Measurements from ENCODE around the gene GADD45A.
"Not testable (repeated sequence)": the region's sequence is repeated elsewhere in the genome, so short reads cannot be mapped to it uniquely, and the experiment has no call there.

GADD45A gene

DNA sequence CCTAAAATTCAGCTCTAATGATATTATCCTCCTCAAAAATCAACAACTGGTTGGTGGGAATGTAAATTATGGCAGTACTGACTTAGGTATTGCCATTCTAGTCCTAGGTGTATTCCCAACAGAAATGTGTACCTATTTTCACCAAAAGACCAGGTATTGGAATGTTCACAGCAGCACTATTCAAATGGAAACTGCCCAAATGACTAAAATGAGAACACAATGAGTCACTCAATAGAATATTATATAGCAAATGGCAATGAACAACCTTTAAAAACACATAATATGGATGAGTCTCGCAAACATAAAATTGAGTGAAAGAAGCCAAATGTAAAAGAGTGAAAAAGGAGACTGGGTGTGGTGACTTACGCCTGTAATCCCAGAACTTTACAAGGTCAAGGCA, 44.9 kb downstream of the GADD45A start (continued):
- TF ChIP-seq, protein P1, sequence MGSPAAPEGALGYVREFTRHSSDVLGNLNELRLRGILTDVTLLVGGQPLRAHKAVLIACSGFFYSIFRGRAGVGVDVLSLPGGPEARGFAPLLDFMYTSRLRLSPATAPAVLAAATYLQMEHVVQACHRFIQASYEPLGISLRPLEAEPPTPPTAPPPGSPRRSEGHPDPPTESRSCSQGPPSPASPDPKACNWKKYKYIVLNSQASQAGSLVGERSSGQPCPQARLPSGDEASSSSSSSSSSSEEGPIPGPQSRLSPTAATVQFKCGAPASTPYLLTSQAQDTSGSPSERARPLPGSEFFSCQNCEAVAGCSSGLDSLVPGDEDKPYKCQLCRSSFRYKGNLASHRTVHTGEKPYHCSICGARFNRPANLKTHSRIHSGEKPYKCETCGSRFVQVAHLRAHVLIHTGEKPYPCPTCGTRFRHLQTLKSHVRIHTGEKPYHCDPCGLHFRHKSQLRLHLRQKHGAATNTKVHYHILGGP (tag by site-specific recombination; IDR thresholded peaks at IDR 0.05), result no peak
- TF ChIP-seq GLI4 (tag by site-specific recombination; IDR thresholded peaks at IDR 0.05) (no peak), MEIS1 (CRISPR knock-in tag; IDR thresholded peaks at IDR 0.05; ENCODE audit: borderline replicate concordance) (no peak), ZFP3 (tag by site-specific recombination; IDR thresholded peaks at IDR 0.05; ENCODE audit: low read depth) (no peak)

DNA sequence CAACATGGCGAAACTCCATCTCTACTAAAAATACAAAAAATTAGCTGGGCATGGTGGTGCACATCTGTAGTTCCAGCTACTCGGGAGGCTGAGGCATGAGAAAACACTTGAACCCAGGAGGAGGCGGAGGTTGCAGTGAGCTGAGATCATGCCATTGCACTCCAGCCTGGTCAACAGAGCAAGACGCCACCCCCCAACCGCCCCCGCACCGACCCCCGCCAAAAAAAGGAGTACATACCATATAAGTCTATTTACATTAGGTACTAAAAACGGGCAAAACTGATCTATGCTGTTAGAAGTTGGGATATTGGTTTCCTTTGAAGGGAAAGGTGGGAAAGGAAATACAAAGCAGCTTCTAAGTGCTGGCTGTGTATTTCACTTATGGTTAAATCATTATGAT, 45.3 kb downstream of the GADD45A start:
- POLR2A ChIA-PET, result interaction anchor here (3.3 kb wide), 1 partner anchor 45 kb away, joined by 8 read pairs; the partner anchor contains the start of gene GADD45A
- not testable (repeated sequence) for H3K4me1 ChIP-seq (ENCODE audit: control insufficient read depth, insufficient read depth, low read length); H3K27ac ChIP-seq (ENCODE audit: extremely low read depth, low read depth, low read length); H3K4me3 ChIP-seq (ENCODE audit: low read depth, low read length); H3K36me3 ChIP-seq (ENCODE audit: control insufficient read depth in 2 of 2, insufficient read depth in 1 of 2, low read length in 2 of 2); H3K9me3 ChIP-seq (ENCODE audit: control insufficient read depth, insufficient read depth, low read depth, low read length)
- CTCF ChIA-PET, result interaction anchor here (0.8 kb wide), 1 partner anchor 10 kb away, joined by 4 read pairs; no protein-coding TSS in a partner anchor
- TF ChIP-seq ZFHX2 (tag by site-specific recombination; conservative IDR thresholded peaks at IDR 0.05), result peak; percentile 29; the same call in 1 of the 2 replicates
- 0 out of 2 replicates have a peak, but pooled peaks have one; percentile 6 for TF ChIP-seq EGR2 (tag by site-specific recombination; IDR thresholded peaks at IDR 0.05; ENCODE audit: low read depth)

DNA sequence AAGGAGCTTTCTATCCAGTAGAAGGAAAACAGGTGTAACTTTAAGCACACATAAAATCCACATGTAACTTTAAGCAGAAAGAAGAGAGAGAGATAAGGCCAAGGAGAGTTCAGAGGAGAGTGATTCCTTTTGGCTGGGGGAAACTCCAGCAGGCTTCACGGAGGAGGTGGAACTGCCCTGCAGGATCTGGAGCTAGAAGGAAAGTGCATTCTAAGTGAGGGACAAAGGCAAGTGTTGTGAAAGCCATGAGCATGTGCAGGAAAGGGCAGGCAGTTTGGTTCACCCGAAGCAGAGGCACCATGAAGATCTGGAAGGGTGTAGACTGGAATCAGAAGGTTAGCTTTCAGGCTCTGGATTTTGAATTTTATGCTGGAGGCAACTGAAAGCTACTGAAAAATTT, 46.3 kb downstream of the GADD45A start:
- Histone ChIP-seq H3K4me1 (ENCODE audit: control insufficient read depth, insufficient read depth, low read length) (peaks cover 3% of the 10 kb centered on the region; the same call in 1 of the 2 replicates), H3K4me3 (ENCODE audit: low read depth, low read length) (no peak overlapping the region), H3K9me3 (ENCODE audit: control insufficient read depth, insufficient read depth, low read depth, low read length) (no peaks in the 10 kb centered on the region), H3K36me3 (ENCODE audit: control insufficient read depth in 2 of 2, insufficient read depth in 1 of 2, low read length in 2 of 2) (no peaks in the 10 kb centered on the region), H3K27ac (ENCODE audit: extremely low read depth, low read depth, low read length) (no peak overlapping the region)
- POLR2A ChIA-PET, result interaction anchor here (3.3 kb wide), 1 partner anchor 46 kb away, joined by 8 read pairs; the partner anchor contains the start of gene GADD45A
- CTCF ChIA-PET, result interaction anchor here (0.6 kb wide), 1 partner anchor 16 kb away, joined by 3 read pairs; no protein-coding TSS in a partner anchor
- TF ChIP-seq ZNF600 (tag by site-specific recombination; IDR thresholded peaks at IDR 0.05) (peak; percentile 64; the same call in 1 of the 2 replicates), PRDM1 (tag by site-specific recombination; IDR thresholded peaks at IDR 0.05) (peak; percentile 47; the same call in 1 of the 2 replicates), ZNF248 (tag by site-specific recombination; IDR thresholded peaks at IDR 0.05) (no peak)

DNA sequence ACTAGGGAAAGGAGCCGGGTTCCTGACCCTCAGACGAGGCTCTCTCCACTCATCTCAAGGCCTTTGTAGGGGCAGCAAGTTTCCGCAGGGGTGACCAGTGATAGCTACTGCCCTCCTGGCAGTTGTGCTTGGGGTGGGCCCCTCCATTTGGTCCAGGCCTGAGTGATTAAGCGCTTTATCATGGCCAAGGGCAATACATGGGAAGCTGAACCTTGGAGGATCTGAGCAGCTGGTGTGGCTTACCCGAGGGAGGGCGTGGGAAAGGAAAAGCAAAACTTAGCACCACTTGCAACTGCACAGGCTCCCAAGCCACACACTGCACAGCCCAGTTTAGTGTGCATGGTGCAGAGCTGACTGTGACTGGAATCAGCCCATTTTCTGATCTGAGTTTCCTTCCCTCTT, 47.8 kb downstream of the GADD45A start:
- POLR2A ChIA-PET, result interaction anchor here (3.3 kb wide), 1 partner anchor 48 kb away, joined by 8 read pairs; the partner anchor contains the start of gene GADD45A
- CTCF ChIA-PET, result interaction anchor here (1.0 to 1.2 kb wide), 2 partner anchors 28 to 192 kb away, joined by 3 to 4 read pairs; no protein-coding TSS in a partner anchor
- H3K9me3 ChIP-seq (ENCODE audit: control insufficient read depth, insufficient read depth, low read depth, low read length), result no peaks in the 10 kb centered on the region
- no peak for TF ChIP-seq ZNF501 (tag by site-specific recombination; IDR thresholded peaks at IDR 0.05)
- TF ChIP-seq, protein P2, sequence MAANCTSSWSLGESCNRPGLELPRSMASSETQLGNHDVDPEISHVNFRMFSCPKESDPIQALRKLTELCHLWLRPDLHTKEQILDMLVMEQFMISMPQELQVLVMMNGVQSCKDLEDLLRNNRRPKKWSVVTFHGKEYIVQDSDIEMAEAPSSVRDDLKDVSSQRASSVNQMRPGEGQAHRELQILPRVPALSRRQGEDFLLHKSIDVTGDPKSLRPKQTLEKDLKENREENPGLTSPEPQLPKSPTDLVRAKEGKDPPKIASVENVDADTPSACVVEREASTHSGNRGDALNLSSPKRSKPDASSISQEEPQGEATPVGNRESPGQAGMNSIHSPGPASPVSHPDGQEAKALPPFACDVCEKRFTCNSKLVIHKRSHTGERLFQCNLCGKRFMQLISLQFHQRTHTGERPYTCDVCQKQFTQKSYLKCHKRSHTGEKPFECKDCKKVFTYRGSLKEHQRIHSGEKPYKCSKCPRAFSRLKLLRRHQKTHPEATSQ (tag by site-specific recombination; IDR thresholded peaks at IDR 0.05), result no peak
- TF ChIP-seq ZNF660 (tag by site-specific recombination; IDR thresholded peaks at IDR 0.05), result no peak
- TF ChIP-seq ZFP69B (tag by site-specific recombination; IDR thresholded peaks at IDR 0.05), result peak; percentile 27; the same call in 1 of the 2 replicates
- TF ChIP-seq MZF1 (tag by site-specific recombination; IDR thresholded peaks at IDR 0.05; ENCODE audit: borderline replicate concordance), result no peak
- TF ChIP-seq FEZF1 (tag by site-specific recombination; IDR thresholded peaks at IDR 0.05), result no peak
- no peaks in the 10 kb centered on the region for H3K36me3 ChIP-seq (ENCODE audit: control insufficient read depth in 2 of 2, insufficient read depth in 1 of 2, low read length in 2 of 2)
- H3K4me1 ChIP-seq (ENCODE audit: control insufficient read depth, insufficient read depth, low read length), result peaks cover 5% of the 10 kb centered on the region; the same call in 1 of the 2 replicates
- H3K4me3 ChIP-seq (ENCODE audit: low read depth, low read length), result no peak overlapping the region
- H3K27ac ChIP-seq (ENCODE audit: extremely low read depth, low read depth, low read length), result no peak overlapping the region
